GM19397 (cell line): ENCODE results near the gene RDH14.

Experiments used
- ATAC-seq: cut with Tn5 transposase; IDR thresholded peaks from one replicate; pipeline ENCODE4 v1.9.1; 2021; ENCODE audit warnings: mild to moderate bottlenecking, moderate library complexity; ENCODE audit not compliant: unreplicated experiment

Gene RDH14

DNA sequence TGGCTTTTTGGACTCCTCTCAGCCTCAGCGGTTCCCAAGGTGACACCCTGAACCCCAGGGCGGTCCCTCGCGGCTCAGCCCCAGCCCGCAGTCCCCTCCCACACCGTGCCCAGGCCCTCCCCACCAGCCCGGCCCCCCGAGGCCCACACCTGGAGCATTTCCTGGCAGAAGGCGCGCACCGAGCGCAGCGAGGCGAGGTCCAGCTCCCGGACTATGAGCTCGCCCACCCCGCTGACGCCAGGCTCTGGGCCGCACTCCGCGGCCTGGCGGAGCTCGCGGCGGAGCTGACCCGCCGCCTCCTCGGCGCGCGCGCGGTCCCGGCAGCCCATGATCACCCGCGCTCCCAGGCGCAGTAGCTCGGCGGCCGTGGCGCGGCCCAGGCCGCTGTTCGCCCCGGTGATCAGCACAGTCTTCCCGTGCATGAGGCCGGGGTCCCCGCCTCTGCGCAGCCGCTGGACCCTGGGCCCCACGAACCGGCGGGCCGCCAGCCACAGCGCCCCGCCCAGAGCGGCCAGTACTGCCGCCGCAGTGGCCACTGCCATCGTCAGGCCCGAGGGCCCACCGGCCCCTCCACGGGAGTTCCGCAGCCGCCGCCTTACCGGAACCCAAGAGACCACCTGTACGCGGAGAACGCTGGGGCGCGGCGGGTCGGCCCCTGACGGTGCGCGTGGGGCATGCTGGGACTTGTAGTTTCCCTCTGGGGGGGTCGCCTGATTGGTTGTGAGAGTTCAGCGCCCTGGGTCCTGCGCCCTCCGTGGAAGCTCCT is at the start of gene RDH14:
Gene RDH14 (minus strand): TSS at position 623 of the 766 bp plus-strand sequence. CDS start 81 bp downstream, at position 542.
- ATAC-seq: peak; percentile 96

DNA sequence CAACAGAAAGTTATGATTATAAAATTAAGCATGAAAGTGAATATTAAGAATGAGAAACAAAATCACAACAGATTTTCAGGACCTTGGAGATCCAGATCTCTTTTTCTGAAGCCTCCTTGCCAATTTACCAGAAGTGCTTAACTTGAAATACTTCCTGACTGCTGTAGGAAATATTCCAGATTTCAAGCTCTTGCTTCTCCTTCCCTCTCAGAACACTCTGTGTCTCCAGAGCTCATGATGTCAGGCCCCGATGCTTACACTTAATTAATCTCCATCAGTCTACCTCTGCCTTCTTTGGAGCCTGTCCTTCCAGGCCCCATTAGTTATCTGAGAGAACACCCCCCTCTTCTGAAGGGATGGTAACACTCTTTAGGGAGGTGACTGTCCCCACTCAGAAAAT is 49.6 kb upstream of the RDH14 start:
- no peak for ATAC-seq

DNA sequence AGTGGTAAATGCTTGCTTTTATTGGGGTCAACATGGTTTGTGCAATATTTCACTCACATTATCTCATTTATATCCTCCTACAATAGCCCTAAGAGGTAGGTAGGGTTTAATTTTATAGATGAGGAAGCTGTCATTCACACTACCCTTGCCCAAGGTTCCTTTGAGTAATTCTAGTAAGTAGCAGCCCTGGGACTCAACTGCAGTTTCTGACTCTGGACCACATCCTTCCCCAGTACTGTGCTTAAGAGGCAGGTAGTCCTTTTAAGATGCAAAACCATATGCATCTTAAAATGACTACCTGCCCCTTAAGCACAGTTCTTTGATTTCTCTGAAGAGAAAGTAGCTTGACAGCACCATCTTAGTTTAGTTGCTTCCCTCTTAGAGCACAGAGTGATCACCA is 44.7 kb upstream of the RDH14 start:
- ATAC-seq: peak; percentile 50

DNA sequence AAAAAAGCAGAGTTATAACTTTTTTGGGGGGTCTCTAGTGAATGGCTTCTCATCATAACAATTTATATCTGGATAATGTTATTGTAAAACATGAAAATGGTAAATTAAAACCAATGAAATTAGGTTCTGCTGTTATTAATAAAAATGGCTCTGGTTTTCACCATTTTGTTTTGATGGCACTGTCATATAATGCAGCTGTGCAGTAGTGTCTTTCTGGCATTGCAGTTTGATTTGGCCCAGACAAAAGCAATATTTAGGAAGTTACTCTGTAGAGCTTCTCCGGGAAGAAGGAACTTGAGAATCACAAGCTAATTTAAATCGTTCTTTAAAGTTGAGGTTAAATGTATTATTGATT is 44.1 kb upstream of the RDH14 start:
- no peak for ATAC-seq

GRCh38 chr2:18603854-18604530 is 43.5 kb upstream of the RDH14 start:
- ATAC-seq: no peak

GRCh38 chr2:18602298-18602697 is 41.8 kb upstream of the RDH14 start:
- no peak for ATAC-seq

- ATAC-seq: no peak
Measured at GRCh38 chr2:18600255-18600613, 39.8 kb upstream of the RDH14 start.

- ATAC-seq: no peak
Measured at GRCh38 chr2:18599509-18600254, 39.2 kb upstream of the RDH14 start.

GRCh38 chr2:18598848-18599484 is 38.5 kb upstream of the RDH14 start:
- no peak for ATAC-seq

- no peak for ATAC-seq
Measured at GRCh38 chr2:18597618-18598017, 37.2 kb upstream of the RDH14 start.

DNA sequence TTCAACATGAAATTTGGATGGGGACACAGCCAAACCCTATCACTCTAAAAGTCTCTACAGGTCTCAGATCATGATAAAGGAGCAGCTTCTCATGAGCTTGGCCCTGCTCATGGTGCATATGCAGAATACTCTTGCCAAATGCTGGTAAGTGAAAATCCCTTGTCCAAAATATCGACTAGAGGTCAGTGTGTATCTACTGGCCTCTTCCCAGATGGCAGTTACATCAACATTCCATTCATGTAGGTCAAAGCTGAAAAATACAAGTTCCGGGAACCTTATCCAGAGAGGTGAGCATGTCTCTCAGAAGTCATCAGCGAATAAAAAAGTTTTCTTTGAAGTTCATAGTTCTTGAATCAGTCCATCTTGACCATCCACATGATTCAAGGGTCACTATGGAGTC is 36.5 kb upstream of the RDH14 start:
- no peak for ATAC-seq

- no peak for ATAC-seq
Measured at GRCh38 chr2:18593496-18593895, 33.0 kb upstream of the RDH14 start.

- no peak for ATAC-seq
Measured at GRCh38 chr2:18592372-18592771, 31.9 kb upstream of the RDH14 start.

DNA sequence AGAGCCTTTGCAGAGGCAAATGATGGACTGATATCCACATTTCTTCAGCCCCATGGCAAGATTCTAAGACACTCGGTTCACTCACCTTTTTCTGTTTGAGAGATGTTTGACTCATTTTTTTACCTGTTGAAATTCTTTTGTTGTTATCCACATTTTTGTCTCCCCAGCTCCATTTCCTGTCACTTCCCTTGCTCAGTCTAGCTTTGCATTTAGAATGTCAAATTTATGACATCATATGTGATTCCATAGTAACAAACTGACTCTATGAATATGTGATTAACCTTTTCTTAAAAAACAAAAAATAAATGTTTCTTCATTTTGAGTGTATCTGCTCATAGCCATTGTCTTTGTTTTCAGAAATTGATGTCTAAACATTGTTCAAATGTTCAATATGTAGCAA is 28.9 kb upstream of the RDH14 start, which contains the start of gene NT5C1B:
Gene NT5C1B (minus strand): TSS at position 216 of the 400 bp plus-strand sequence. CDS start 101 bp downstream, at position 115.
- ATAC-seq: no peak

DNA sequence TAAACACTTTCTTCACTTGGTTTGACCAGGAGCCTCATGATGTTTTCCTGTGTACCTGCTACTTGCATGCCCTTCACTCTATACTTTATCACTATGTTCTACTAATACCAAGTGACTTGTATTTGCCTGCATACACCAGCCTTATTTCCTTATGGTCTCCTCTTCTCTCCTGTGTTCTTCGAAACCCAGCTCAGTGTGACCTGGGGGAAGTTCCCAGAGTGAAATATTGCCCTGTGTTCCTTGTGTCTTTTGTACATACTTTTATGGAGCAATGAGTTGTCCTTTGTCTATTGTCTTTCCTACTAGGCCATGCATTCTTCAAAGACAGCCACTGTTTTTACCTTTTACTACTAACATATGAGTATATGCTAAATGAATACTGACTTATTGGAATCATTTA is 28.3 kb upstream of the RDH14 start:
- no peak for ATAC-seq

- ATAC-seq: no peak
Measured at GRCh38 chr2:18588049-18588448, 27.6 kb upstream of the RDH14 start.

DNA sequence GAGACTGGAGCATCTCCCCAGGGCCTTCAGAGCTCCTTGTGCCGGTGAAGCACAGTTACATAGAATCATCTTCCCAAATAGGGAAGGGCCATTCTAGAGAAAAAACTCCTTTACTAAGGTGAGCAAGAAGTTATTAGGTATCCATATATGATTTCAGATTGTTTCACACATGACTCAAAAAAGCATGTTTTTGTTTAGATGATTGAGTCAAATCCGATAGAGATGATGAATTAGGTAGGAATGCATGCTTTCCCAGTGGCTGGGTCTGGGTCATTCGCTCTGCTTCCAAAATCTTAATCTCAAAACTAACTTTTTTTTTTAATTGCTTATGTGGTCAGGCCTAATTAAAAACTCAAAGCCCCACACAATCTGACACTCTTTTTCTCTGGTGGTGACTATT is 25.1 kb upstream of the RDH14 start:
- ATAC-seq: no peak

DNA sequence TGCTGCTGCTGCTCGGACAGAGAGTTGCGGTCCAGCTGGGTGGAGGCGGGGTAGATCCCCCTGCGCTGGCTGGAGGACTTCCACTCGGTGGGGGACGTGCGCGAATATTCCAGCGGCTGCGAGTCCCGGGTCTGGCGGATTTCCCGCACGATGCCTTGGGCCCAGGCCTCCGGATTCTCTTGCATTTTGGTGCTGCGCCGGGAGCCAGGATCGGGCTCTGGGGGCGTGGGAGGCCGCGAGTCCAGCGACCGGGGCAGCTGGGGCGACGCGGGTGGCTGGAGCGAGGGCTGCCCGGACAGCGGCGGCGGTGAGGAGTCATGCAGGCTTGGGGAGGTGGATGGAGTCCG is 24.1 kb upstream of the RDH14 start:
- no peak for ATAC-seq

DNA sequence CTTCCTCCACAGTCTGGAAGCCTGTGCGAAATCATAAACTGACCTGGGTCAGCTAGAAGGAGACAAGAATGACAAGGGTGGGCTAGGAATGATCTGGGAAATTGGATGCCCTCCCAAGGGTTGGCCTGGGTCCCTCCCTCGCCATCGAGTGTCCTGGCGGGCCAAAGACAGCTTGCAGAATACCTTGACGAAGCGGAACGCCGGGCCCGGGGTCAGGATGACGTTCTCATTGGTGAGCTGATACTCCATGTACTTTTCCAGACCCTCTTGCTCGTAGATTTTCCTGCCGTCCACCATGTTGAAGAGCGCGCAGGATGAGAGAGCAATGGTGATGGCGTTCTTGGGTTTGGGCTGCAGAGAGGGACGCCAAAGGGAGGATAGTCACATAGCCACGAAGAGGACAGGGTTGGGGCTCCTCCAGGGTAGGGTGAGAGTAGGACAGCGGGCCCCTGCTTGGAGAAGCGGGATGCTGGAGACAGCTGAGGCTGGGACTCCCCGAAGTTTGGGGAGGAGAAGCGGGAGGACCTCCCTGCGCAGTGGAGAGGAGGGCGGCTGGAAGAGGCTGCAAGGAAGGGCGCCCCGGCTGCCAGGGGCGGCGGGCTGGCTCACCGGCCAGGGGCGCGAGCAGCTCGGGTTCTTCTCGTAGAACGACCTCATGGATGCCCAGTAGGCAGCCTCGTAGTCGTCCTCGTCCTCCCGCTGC is 23.6 kb upstream of the RDH14 start:
- no peak for ATAC-seq

DNA sequence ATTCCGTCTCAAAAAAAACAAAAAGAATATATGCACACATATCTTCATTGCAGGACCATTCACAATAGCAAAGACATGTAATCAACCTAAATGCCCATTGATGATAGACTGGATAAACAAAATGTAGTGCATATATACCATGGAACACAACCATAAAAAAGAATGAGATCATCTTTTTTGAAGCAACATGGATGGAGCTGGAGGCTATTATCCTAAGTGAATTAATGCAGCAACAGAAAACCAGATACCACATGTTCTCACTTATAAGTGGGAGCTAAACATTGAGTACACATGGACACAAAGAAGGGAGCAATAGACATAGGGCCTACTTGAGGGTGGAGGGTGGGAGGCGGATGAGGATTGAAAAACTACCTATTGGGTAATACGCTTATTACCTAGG is 20.2 kb upstream of the RDH14 start:
- ATAC-seq: no peak

- ATAC-seq: no peak
Measured at GRCh38 chr2:18578033-18578432, 17.6 kb upstream of the RDH14 start.
